ENCODE data around the gene LINGO3.
"Not testable (repeated sequence)": the region's sequence is repeated elsewhere in the genome, so short reads cannot be mapped to it uniquely, and the experiment has no call there.

Gene LINGO3, protein sequence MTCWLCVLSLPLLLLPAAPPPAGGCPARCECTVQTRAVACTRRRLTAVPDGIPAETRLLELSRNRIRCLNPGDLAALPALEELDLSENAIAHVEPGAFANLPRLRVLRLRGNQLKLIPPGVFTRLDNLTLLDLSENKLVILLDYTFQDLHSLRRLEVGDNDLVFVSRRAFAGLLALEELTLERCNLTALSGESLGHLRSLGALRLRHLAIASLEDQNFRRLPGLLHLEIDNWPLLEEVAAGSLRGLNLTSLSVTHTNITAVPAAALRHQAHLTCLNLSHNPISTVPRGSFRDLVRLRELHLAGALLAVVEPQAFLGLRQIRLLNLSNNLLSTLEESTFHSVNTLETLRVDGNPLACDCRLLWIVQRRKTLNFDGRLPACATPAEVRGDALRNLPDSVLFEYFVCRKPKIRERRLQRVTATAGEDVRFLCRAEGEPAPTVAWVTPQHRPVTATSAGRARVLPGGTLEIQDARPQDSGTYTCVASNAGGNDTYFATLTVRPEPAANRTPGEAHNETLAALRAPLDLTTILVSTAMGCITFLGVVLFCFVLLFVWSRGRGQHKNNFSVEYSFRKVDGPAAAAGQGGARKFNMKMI

DNA sequence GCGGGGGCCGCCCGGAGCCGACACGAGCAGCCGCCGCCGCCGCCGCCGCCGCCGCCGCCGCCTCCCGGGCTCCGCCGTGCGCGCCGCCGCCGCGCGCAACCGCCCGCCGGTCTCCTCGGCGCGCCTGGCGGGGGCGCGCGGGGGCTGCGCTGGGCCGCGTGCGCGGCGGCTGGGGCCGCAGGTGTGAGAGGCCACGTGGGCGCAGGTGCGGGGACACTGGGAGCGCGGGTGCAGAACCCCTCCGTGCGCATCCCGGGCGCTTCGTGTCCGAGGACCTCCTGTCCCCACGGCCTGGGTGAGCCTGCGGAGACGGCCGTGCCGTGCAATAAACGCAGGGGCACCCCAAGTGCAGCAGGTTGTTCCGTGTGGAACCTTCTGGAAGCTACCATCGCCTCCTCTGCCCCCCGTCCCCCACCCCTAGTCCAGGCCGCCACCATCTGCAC is at the start of gene LINGO3:
Gene LINGO3 (minus strand): TSS at position 41 of the 443 bp plus-strand sequence. CDS start 16,378 bp downstream, outside the sequence.
- no peak for DNase-seq

- no peak for DNase-seq
Observed at GRCh38 chr19:2356036-2356646, 48.2 kb upstream of the LINGO3 start.

DNA sequence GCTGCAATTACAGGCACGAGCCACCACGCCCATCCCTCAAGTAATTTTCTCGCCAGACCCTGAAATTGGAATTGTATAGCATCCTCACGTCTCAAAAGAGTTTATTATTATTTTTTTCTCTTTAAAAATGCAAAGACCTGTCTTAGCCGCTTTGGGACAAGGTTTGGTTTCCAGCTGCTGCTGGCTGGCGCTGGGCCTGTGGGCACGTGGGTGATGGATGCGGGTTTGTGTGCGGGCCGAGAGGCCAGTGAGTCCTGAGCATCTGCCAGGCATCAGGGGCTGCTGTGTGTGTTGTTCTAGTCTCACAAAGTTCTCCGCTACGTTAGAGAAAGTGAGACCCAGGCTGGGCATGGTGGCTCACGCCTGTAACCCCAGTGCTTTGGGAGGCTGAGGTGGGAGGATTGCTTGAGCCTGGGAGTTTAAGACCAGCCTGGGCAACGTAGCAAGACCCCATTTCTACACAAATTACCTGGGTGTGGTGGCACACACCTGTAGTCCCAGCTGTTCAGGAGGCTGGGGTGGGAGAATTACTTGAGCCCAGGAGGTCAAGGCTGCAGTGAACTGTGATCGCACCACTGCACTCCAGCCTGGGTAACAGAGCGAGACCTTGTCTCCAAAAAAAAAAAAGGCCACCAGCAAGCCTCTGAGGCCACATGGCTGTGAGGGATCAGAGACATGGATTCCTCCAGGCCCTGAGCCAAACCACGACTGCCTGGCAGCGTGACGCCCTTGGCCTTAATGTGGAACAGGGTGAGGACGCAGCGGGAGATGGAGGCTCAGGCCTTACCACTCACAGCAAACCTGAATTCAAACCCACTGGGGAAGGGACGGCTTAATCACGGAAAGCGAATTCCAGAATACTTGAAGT is 47.4 kb upstream of the LINGO3 start:
- no peak for DNase-seq

GRCh38 chr19:2354670-2355069 is 46.7 kb upstream of the LINGO3 start:
- no peak for DNase-seq

GRCh38 chr19:2353887-2354592 is 46.1 kb upstream of the LINGO3 start:
- DNase-seq, result no peak

DNA sequence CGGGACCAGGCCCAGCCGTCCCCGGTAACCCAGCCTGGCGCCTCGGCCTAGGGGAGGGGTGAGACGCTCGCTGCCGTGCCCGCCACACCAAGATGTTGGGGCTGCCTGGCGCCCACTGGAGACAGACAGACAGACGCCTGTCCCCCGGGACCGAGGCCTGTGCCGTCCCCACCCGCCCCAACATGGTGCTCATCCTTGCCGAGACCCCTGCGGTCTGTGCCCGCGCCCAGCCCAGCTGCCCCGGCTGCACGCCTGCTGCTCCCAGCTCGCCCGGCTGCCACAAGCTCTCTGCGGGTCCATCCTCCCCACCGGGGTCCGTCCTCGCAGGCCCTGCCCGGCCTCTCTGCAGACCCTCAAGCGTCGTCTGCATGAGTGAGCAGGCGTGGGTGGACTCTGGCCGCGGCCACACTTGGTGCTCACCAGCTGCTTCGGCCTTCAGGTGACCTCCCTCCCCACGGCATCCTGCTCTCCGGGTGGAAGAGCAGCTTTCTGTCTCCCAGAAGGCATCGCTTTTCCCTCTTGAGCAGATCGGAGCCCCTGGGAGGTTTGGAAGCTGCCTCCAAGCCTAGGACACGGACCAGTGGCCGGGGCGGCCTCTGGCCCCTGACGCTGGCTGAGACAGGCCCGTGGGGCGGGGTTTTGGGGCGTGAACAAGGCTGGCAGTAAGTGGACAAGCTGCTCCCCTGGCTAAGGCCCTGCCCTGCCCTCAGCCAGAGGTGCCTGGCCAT is 45.4 kb upstream of the LINGO3 start:
- DNase-seq, result no peak

DNA sequence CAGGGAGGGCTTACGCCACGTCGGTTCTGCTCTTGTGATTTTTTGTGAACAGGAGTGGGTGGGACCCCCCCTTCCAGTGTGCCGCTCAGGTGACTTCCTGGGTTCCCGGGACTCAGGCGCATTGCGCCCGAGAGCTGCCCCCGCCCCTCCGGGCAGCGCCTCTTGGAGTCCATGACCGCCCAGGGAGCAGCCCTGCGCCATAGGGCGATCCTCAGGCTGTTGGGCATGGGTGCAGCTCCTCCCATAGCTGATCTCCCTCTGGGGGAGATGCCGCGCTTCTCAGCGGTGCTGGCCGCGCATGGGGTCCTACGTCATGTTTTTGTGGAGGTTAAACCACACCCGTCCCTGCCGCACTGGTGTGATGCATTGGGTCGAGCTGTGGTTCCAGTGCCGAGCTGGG is 44.2 kb upstream of the LINGO3 start:
- no peak for DNase-seq

DNA sequence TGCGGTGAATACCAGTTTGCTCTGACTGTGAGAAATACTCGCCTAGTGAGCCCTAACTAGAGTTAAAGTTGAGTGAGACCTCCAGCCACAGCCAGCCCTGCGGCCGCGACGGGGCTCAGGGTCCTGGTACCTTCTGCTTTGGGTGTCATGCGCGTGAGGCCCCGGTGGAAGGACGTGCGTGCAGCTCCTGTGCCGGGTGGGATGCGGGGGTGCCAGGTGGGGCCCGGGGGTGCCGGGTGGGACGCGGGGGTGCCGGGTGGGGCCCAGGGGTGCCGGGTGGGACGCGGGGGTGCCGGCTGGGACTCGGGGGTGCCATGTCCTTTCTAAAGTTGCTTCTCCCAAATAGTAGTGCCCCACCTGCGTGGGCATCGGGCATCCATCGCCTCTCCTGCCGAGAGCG is 43.6 kb upstream of the LINGO3 start:
- no peak for DNase-seq

- DNase-seq, result no peak
Observed at GRCh38 chr19:2350656-2351055, 42.7 kb upstream of the LINGO3 start.

GRCh38 chr19:2349818-2350217 is 41.9 kb upstream of the LINGO3 start:
- DNase-seq, result not testable (repeated sequence)

GRCh38 chr19:2345794-2346663 is 38.1 kb upstream of the LINGO3 start:
- DNase-seq, result no peak

DNA sequence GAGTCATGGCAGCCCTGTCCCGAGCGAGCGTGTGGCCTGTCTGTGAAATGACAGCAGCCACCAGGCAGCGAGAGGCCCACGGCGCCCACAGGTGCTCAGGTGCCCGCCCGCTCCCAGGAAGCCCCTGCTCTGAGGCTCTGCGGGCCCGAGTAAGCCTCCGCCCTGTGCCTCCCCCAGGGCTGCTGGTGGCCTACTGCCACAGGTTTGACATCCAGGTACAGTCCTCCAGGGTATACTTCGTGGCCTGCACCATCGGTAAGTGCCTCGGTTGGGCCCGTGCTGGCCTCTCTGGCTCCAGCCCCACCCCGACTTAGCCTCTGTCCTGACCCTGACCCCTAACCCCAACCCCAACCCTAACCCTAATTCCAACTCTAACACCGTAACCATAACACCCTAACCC is 37.1 kb upstream of the LINGO3 start:
- no peak for DNase-seq

DNA sequence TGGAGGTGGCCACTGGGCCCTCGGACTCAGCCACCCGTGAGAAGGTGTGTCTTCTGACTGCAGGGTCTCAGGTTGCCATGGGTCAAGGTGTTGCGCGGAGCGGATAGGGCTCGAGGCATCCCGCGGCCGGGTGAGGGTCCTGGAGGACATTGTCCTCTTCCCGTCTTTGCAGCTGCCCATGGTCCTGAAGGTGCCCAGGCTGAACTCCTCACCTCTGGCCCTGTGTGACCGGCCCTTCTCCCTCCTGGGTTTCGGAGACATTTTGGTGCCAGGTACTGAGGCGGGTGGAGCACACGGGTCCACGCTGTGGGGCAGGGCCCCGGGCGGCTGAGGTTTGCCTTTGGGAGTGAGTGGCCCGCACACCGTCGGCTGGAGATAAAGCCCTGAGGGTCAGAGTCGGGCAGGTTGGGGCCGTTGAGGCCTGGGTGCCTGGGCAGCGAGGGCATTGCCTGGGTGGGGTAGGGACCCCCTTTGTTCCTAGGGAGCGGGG is 36.5 kb upstream of the LINGO3 start:
- DNase-seq, result no peak

DNA sequence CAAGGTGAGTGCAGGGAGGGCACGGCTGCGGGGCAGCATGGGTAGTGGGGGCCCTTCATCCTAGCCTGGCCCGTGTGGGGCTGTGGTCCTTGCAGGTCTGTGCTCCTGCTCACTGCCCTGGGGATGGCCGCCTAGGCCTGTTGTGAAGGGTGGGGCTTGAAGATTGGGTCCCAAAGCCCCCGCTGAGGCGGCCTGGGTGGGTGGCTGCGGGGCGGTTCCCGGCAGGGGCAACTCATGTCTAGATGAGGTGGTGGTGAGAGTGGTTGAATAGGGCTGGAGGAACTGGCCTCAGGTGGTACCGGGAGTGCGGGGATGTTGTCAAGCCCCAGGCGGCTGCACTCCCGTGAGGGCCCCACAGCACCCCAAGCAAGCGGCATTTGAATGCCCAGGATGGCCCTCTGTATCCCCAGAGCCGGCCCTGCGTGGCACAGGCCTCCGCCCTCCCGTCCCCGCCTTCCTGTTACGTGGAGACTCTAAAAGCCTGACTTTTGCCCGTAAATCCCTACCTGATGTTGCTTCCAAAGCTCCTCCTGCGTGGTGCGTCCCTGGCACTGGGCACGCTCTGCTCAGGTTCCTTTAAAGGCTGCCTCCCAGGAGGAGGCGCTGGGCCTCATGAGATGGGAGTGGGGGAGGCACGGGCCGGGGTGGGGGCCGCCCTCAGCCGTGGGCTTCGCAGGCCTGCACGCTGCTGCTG is 35.5 kb upstream of the LINGO3 start:
- DNase-seq, result no peak

DNA sequence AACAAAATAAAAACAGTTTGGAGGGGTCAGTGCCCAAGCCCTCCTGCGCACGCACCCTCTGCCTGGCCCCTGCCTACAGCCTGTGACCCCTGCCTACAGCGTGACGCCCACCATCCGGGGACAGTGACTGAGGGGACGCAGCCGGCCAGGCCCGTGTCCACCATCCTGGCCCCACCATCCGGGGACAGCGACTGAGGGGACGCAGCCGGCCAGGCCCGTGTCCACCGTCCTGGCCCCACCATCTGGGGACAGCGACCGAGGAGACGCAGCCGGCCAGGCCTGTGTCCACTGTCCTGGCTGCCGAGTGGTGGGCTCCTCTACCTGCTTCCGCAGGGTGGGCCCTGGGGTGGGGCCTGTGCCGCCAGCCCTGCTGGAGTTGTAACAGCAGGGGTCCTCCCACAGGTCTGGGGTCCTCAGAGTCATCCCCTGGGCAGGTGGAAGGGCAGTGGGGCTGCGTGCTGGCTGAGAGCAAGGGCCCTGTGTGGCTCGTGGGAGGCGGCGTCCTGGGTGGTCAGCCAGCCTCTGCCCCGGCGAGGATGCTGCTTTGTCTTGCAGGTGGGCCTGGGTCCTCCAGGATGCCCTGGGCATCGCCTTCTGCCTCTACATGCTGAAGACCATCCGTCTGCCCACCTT is 34.8 kb upstream of the LINGO3 start:
- DNase-seq, result no peak

DNA sequence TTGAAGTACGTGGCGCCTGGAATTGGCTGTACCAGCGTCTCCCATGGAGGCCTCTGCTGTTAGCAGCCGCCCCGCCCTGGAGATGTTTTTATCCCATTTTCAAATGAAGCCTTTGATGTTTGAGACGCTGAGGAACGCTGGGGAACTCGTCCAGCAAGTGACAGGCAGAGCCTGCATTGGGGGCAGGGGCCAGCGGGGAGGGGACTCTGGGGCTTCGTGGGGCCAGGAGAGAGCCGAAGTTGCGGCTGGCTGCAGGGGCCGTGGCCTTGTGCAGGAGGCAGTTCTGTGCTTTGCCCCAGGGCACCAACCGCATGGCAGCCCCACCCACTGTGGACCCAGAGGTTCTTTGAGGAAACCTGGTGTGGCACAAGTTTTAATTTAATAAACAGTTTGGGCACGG is 34.0 kb upstream of the LINGO3 start:
- DNase-seq, result no peak

GRCh38 chr19:2341244-2341751 is 33.3 kb upstream of the LINGO3 start:
- DNase-seq, result no peak

GRCh38 chr19:2340496-2341243 is 32.7 kb upstream of the LINGO3 start:
- no peak for DNase-seq
